Mucosa of gallbladder (tissue), 1 donor: ENCODE data around the gene TAS2R41. TPM values are rescaled to one million over a fixed set of nuclear protein-coding genes. Genes with fewer than 3 reads are reported as not detected.

ENCODE experiments used
- DNase-seq: peaks from one replicate; pipeline ENCODE4 v3.0.0-alpha.2; 2020; ENCODE audit warnings: low spot score
- total RNA-seq: library from RNA; stranded (reverse); gene quantifications from one replicate; pipeline ENCODE4 v1.2.1, GENCODE V29; 2021
- donor health status: DM: no; HTN: no; CAD: no.

TAS2R41 gene, protein sequence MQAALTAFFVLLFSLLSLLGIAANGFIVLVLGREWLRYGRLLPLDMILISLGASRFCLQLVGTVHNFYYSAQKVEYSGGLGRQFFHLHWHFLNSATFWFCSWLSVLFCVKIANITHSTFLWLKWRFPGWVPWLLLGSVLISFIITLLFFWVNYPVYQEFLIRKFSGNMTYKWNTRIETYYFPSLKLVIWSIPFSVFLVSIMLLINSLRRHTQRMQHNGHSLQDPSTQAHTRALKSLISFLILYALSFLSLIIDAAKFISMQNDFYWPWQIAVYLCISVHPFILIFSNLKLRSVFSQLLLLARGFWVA
- not detected for total RNA-seq

DNA sequence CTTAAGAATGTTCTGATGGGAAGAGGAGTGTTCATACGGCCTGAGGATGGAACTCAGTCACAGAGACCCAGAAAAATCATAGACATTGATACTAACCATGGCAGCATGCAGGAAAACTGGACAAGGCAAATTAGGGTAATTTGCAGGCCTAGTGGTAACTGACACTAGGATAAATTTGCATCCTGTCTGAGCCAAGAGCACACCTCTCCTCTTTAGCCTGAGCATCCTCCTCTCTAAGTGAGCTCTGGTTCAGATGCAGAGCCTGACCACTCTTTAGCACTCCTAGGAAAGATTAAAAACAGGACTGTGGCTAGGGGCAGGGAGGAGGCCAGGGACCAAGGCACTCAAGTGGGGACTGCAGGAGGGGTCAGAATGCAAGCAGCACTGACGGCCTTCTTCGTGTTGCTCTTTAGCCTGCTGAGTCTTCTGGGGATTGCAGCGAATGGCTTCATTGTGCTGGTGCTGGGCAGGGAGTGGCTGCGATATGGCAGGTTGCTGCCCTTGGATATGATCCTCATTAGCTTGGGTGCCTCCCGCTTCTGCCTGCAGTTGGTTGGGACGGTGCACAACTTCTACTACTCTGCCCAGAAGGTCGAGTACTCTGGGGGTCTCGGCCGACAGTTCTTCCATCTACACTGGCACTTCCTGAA is at the start of gene TAS2R41:
TSS of gene TAS2R41 (plus strand) at position 373 of the 650 bp plus-strand sequence. CDS start at position 373, 0 bp downstream.
- DNase-seq = no peak

DNA sequence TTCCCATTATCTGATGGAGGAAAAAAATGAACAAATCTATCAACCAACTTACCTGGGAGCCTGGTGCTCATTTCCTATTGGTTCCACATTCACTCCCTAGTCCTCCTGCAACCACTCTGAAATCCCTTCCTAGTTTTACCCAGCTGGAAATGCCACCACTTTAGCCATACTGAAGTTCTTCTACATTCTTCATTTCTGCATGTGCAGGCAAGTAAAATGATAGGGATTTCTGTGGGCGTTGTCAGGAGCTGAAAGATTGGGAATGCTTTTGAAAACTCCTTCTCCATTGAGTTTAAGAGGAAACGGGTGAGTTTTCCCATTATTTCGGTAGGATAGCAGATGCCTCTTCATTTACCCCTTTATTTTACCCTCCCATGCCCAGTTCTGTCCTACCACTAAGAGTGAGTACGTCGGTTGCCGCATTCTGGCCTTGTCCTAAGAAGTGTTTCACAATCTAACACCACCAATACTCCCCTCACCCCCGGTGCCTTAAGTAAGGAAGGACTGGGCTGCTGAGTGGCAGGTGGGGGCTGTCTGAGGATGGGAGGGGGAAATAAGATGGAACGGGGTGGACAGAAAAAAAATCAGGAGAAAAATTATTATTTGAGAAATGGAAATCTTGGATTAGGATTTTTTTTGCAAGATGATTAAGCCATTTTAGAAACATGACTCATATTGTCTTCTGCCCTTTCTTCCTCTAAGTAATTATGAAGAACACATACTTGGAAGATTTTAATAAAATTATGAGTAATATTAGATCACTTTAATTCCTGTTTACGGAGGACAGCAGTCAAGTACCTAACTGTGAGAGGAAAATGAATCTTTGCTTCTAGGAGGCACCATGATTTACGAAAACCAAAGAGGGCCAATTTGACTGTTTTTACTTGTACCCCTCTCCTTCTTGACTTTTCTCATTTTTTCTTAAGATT is 47.6 kb upstream of the TAS2R41 start:
- DNase-seq = no peak

DNA sequence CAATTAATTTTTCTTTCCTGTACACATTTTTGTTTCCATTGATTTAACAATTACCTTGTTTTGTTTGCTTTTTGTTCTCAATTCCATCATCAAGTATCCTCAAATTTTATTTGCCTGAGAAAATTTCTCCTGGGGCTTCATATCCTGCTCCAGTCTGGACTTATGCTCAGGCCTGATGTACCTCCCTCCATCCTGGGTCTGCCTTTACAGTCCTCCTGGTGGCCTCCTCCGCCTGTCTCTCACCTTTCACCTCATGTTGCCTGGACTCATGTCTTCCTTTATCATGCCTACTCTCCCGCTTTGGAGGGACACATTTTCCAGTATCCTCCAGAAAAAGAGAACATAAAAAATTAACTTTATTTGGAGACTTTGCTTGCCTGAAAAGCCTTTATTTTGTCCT is 46.6 kb upstream of the TAS2R41 start:
- DNase-seq = no peak

DNA sequence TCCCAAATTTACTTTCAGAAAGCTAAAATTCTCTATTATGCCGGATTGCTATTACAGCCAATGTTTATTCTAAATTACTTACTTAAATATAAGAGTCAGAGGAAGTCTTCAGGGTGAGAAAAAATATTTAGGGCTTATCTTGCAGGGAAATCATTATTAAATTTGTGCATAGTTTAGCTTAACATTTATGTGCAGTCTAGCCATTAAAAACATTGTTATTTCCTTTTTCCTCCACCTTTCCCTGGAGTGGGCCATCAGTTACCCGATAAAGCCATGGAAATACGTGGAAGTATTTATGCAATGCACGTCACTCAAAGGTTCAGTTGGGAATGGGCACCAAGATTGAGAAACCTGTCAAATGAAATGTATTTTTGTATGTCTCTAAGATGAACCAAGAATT is 43.9 kb upstream of the TAS2R41 start:
- DNase-seq = no peak

DNA sequence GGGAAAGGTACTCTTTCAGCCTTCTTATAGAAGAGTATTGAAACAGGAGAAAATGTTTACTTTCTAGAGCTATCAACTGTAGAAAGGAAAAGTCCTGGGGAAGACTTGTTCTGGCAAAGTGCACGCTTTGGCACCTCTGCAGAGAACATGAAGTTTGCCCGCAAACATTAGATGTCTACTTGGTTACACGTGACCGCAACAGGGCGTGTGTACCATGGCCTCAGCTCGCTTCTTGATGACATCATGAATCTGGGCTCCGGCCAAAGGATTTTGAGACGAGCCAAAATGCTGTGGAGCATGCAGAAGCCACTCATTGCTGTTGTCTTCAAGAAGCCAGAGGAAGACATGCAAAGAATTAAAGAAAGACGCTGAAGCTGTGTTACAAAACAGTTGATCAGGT is 43.0 kb upstream of the TAS2R41 start:
- no peak for DNase-seq

DNA sequence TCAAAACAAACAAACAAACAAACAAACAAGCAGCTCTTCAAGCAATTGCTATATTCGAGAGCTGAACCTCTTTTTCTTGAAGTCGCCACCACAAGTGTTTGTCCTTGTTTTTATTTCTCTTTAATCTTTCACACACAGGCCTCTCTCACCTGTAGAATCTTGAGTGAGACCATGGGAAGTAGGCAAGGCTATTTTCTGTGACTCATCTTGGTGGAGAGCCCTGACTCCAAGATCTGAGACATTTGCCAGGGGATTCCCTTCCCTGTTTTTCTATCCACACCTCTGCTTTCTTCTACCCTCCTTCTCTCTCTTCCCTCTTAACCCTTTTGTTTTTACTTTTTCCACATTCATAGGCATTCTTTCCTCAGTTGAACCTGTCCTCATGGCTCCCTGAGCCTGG is 42.4 kb upstream of the TAS2R41 start:
- DNase-seq = no peak

DNA sequence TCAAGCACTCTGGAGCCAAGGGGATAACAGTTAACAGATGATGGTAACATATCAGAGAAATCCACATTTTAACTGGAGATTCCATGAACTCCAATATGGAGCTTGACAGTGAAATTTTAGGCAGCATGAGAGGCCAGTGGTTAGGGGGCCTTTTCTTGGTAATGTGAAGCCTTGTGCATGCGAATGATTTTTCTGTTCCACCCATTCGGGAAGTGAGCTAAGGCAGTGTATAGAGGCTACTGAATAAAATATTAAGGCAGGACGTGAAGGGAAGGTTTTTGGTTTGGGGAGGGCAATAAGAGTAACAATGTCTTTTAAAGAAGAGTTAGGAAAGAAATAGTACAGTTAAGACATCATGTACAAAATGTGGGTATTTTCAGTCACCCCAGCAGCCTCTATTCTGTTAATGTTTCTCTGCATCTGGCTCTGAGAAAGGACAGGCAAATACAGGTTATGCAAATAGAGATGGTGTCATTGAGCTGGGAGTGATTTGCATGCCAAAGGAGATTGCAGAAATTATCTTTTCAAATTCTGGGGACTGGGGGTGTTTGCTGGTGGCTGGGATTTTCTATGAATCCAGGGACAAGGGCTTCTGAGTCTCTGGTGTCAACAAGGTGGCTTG is 41.2 kb upstream of the TAS2R41 start:
- no peak for DNase-seq

DNA sequence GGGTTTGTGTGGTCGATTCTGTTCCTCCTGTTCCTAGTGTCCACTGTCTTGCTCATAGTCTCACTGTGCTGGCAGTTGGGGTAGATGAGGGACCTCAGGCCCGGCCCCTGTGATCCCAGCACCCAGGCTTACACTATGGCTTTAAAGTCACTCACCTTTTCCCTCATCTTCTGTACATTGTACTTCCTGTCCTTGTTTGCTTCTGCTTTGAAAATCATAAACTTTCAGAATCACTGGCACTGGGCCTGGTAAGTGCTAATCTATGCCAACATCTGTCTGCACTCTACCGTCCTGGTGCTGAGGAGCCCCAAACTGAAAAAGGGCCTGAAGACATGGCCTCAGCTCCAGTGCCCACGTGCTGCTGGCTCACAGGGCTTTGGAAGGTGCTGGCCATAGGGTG is 40.1 kb upstream of the TAS2R41 start:
- no peak for DNase-seq

DNA sequence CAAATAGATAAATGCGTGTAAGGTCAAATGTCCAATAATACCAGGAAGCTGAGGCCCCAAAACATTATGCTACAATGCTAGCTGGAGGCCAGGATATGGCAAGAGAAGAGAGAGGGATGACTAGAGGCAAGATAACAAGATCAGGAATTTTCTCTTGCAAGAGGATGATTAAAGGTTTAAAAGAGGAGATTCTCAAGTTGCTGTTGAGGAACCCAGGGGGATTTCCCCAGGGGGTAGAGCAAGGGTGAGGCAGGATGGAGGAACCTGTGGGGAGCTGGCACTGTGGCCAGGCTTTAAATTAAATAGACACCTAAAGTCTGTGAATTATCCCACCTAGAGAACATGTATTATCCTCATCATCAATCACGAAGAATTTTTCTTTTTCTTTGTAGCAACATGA is 37.8 kb upstream of the TAS2R41 start:
- no peak for DNase-seq

DNA sequence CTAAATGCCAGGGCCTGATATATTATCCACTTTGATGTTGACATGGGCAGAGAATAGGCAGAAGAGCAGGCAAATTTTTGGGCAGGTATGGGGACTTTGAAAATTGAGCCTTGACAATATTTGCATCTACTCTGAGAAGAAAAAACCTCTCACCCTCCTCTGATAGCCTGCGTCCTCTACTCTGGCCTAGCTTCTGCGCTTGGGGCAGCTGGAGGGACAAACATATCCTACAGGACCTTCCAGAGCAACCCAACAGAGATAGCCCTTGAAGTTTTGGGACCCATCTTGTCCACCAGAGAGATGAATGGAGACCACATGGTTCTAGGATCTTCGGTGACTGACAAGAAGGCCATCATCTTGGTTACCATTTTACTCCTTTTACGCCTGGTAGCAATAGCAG is 34.5 kb upstream of the TAS2R41 start, which contains the start of gene TAS2R60:
TSS of gene TAS2R60 (plus strand) at position 301 of the 400 bp plus-strand sequence. CDS start at position 301, 0 bp downstream.
- DNase-seq = no peak

DNA sequence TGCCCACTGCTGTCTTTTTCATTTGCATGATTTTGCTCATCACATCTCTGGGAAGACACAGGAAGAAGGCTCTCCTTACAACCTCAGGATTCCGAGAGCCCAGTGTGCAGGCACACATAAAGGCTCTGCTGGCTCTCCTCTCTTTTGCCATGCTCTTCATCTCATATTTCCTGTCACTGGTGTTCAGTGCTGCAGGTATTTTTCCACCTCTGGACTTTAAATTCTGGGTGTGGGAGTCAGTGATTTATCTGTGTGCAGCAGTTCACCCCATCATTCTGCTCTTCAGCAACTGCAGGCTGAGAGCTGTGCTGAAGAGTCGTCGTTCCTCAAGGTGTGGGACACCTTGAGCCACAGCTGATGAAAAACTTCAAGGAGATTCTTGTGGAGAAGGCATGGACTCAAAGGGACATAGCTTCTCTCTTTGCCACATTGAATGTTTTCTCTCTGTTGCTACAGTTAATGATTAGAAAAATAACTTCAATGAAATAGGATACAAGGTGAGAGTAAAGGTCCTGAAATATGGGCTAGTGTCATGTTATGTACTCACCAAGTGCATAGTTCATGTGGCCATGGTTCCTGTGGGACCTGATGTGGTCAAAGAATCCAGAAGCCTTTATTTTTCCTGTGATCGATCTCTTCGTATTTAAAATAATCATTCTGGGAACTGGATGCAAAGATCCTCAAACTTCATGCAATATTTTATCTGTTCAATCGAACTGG is 33.5 kb upstream of the TAS2R41 start:
- no peak for DNase-seq

DNA sequence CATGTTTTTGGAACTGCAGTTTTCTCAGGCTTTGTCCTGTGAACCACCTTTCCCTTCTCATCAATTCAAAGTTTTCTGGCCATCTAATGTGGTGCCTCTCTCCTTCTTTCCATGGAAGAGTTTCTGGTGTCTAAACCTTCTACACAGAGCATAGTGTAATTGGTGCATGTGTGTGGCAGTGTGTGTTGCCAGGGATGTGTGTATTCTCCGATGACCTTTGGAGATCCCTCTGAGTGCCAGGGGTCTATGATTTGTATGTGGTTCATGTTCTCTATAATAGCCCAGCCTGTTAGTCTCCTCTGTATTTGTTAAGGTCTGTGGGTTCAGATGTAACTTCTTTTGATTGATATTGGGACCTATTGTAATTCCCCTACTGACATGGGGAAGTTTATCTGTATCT is 32.9 kb upstream of the TAS2R41 start:
- DNase-seq = no peak

DNA sequence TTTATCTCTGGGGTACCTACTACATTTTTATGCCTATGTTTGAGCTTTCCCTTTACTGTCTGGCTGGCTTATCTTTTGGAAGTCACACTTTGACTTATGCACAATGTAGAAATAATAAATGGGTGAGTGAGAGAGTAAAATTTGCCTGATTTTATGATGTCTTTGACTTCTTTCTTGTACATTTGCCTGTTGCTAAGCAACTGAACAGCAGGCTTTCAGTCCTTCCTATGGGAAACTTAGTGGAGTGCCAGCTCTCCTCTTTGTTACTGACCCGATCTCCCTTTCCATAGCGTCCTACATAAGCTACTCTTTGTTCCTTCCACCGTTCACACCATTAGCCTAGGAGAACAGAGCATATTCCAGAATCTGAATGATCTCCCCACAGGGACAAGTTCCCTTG is 30.2 kb upstream of the TAS2R41 start:
- DNase-seq = no peak

DNA sequence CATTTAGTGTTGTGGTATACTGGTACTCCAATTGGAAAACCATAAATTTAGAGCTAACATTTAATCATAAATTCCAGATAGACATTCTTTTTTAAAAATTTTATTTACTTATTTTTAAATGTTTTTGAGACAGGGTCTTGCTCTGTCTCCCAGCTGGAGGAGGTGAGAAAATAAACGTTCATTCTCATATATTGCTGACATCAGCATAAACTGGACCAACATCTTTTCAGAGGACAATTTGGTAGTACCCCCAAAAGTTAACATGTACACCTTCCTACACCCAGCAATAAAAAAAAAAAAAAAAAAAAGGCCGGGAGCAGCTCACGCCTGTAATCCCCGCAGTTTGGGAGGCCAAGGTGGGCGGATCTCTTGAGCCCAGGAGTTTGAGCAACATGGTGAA is 29.2 kb upstream of the TAS2R41 start:
- no peak for DNase-seq

DNA sequence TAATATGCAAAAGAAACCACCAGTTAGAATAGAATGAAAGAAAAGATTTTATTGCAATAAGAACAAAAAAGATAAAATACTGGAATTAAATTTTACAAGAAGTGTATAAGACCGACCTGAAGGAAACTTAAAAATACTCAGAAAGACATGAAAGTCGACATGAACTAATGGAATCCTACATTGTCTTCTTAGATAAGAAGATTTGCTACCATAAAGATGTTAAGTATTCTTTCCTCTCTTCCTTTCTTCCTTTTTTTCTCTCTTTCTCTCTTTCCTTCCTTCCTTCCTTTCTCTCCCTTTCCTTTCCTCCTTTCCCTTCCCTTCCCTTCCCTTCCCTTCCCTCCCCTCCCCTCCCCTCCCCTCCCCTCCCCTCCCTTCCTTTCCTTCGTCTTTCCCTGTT is 27.9 kb upstream of the TAS2R41 start:
- no peak for DNase-seq

DNA sequence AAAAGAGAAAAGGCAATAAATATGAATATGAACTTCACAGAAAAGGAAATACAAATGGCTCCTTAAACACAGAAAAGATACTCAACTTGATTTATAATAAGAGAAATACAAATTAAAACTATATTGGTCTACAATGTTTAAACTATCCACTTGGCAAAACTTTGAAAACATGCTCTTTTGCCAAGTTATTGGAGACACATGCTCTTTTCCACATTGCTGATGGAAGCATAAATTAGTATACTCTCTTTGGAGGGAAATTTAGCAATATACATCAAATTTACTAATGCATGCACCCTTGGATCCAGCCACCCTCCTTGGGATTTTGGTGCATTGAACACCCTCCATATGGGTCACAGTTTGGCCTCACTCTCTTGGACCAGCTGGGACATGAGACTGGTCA is 26.6 kb upstream of the TAS2R41 start:
- DNase-seq = no peak

DNA sequence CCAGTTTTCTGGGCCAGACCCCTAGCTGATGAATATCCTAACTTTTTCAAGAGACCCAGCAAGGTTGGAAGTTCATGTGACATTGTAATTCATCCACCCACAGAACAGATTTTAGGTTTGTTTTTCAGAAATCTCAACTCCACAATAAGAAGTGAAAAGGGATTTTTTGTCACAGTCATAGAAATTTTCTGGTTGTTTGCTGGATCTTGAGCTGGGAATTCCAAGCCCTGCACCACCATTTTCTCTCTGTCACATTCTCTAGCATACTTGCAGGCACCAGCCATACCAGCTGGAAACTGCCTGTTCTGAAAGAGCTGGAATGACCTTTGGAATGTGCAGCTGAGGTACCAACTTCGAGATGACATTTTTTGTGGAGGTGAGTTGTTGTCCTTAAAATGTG is 25.9 kb upstream of the TAS2R41 start:
- no peak for DNase-seq

DNA sequence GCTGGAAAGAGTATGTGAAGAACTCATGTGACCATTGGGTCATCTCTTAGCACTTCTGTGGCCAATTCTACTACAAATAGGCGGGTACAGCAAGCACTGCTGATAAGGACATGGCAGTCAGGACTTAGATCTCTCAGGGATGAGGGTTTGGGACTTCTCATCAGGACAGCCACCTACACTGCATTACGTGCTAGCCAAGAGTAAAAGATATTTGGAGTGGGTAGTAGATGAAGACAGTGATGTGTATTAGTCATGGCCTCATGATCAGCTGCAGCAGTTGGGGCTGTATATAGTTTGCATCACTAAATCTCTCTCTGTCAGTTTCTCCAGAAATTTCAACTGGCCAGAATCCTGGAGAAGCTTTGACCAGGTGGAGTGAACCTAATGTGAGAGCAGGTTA is 25.2 kb upstream of the TAS2R41 start:
- DNase-seq = no peak

DNA sequence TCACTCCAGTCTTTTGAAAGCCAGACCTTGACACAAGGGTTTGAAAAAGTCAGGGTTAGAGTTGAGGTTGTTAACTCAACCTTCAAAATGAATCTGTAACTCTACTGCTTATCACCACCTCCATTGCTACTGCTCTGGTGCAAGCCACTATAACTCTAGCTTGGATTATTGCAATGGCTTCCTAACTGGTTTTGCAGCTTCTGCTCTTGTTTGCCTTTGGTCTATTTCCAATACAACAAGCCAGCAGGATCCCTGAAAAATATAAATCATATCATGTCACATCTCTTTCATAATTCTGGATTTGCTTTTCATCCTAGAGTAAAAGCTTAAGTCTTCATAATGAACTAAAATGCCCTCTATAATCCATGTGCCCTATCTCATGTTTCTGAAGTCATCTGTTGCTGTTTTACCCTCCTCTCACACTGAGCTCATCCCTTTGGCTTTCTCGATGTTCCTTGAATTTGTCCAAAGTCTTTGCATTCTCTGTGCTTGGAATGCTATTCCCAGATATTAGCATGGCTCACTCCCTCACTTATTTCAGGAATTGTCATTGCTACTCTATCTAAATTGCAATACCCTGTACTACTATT is 23.5 kb upstream of the TAS2R41 start:
- DNase-seq = no peak

DNA sequence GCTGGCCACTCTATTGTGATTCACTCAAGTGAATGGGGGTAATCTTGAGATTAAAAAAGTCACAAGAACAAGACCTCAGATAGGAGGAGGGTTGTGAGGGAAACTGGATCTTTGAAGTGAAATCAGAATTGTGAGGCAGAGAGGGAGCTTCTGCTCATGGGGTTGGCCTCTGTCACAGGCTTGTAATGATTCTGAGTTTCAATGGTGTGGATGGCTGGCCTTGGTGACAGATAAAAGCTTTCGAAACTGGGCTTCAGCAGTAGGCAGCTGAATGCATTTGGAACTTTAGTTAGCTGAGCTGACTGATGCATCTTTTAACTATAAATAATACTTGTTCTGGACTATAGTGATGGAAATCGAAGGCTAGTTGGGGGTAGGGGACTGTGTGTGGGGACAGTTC is 22.2 kb upstream of the TAS2R41 start:
- DNase-seq = no peak

DNA sequence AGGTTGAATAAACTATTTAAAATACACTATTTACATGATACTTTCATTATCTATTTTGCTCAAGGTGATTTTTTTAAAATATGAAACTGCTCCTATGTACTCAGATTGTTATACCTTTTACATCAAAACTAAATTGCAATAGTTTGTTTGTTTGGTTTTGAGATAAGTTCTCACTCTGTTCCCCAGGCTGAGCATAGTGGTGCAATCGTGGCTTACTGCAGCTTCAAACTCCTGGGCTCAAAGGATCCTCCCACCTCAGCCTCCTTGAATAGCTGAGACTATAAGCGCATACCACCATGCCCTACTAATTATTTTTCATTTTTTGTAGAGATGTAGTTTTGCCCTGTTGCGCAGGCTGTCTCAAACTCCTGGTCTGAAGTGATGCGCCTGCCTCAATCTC is 21.7 kb upstream of the TAS2R41 start:
- no peak for DNase-seq
